Measurements from ENCODE around the gene UNC93B1. TPM values are rescaled to one million over a fixed set of nuclear protein-coding genes. Genes with fewer than 3 reads are reported as not detected.

The UNC93B1 gene
- total RNA-seq, 1 experiment from 2014 or later, result 1.4 TPM

DNA sequence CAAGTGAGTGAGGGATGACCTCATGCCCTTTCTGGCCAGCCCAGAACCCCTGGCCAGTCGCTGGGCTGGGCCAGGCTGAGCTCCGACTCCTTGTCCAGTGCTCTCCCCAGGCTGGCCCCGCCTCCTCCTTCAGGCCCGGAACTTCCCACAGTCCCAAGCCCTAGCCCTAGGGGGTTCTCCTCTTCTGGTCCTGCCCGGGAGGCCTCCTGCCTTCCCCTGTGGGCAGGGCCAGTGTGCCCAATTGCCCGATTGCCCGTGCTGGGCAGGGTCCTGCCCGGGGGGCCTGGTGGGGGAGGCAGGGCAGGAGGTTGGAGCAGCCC is 39.1 kb upstream of the UNC93B1 start:
- ChIA-PET CTCF (no interaction called here), POLR2A (ENCODE audit: low non-redundant PET) (no interaction called here)
- intact Hi-C loops (cut with micrococcal nuclease; ENCODE audit: unreplicated experiment), result no loop called here
- Histone ChIP-seq H3K27ac (ENCODE audit: low read depth, low read length, poor library complexity, severe bottlenecking) (no peak overlapping the region), H3K4me1 (ENCODE audit: insufficient read depth, low read length, poor library complexity, severe bottlenecking) (peaks cover 26% of the 10 kb centered on the region), H3K9me3 (ENCODE audit: low read depth, low read length, poor library complexity, severe bottlenecking) (no peaks in the 10 kb centered on the region), H3K36me3 (ENCODE audit: insufficient read depth, low read length, poor library complexity, severe bottlenecking) (no peaks in the 10 kb centered on the region), H3K4me3 (ENCODE audit: low read depth, low read length, poor library complexity, severe bottlenecking) (no peak overlapping the region), H3K27me3 (replicated peaks; ENCODE audit: insufficient read depth, low read depth, low read length, poor library complexity) (no peaks in the 10 kb centered on the region)
- no peak for TF ChIP-seq EZH2 (IDR thresholded peaks at IDR 0.05; ENCODE audit: borderline replicate concordance, low read depth, low read length, poor library complexity, severe bottlenecking)
- TF ChIP-seq, protein P1, sequence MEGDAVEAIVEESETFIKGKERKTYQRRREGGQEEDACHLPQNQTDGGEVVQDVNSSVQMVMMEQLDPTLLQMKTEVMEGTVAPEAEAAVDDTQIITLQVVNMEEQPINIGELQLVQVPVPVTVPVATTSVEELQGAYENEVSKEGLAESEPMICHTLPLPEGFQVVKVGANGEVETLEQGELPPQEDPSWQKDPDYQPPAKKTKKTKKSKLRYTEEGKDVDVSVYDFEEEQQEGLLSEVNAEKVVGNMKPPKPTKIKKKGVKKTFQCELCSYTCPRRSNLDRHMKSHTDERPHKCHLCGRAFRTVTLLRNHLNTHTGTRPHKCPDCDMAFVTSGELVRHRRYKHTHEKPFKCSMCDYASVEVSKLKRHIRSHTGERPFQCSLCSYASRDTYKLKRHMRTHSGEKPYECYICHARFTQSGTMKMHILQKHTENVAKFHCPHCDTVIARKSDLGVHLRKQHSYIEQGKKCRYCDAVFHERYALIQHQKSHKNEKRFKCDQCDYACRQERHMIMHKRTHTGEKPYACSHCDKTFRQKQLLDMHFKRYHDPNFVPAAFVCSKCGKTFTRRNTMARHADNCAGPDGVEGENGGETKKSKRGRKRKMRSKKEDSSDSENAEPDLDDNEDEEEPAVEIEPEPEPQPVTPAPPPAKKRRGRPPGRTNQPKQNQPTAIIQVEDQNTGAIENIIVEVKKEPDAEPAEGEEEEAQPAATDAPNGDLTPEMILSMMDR (conservative IDR thresholded peaks at IDR 0.05; ENCODE audit: low read depth, low read length), result no peak
- no TSS peak for BruUV-seq (replicated peaks)
- no peak for DNase-seq (ENCODE audit: low spot score)

DNA sequence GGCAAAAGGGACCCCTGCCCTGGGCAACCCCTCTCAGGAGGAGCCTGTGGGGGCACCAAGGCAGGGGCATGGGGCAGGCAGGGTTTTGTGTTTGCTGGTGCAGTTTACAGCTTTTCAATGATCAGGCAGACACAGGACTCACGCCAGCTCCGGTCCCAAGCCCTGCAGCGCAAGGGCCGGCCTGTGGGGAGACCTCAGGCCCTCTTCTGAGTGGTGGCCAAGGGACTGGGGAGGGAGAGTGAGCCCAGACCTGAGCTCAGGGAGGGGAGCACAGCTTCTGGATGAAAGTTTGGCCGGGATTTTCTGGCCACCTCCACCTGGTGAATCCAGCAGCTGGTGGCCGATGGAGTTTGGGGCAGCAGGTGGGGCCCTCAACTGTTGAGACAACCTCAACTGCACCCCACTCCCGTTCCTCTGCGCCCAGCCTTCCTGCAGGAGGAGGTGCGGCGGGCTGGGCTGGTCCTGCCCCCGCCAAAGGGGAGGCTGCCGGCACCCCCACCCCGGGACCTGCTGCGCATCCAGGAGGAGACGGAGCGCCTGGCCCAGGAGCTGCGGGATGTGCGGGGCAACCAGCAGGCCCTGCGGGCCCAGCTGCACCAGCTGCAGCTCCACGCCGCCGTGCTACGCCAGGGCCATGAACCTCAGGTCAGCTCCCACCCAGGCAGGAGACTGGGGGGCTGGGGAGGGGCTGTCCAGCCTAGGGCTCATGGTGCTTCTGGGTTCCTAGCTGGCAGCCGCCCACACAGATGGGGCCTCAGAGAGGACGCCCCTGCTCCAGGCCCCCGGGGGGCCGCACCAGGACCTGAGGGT is 38.5 kb upstream of the UNC93B1 start:
- Histone ChIP-seq H3K4me1 (ENCODE audit: insufficient read depth, low read length, poor library complexity, severe bottlenecking) (peaks cover 26% of the 10 kb centered on the region), H3K4me3 (ENCODE audit: low read depth, low read length, poor library complexity, severe bottlenecking) (no peak overlapping the region), H3K27ac (ENCODE audit: low read depth, low read length, poor library complexity, severe bottlenecking) (no peak overlapping the region), H3K9me3 (ENCODE audit: low read depth, low read length, poor library complexity, severe bottlenecking) (no peaks in the 10 kb centered on the region), H3K27me3 (replicated peaks; ENCODE audit: insufficient read depth, low read depth, low read length, poor library complexity) (no peaks in the 10 kb centered on the region), H3K36me3 (ENCODE audit: insufficient read depth, low read length, poor library complexity, severe bottlenecking) (no peaks in the 10 kb centered on the region)
- intact Hi-C loops (cut with micrococcal nuclease; ENCODE audit: unreplicated experiment), result no loop called here
- ChIA-PET POLR2A (ENCODE audit: low non-redundant PET) (no interaction called here), CTCF (interaction anchor here (0.5 to 0.6 kb wide), 2 partner anchors 167 to 195 kb away, joined by 3 to 7 read pairs; no protein-coding TSS in a partner anchor)
- TF ChIP-seq, protein P1 (conservative IDR thresholded peaks at IDR 0.05; ENCODE audit: low read depth, low read length), result no peak
- no peak for TF ChIP-seq EZH2 (IDR thresholded peaks at IDR 0.05; ENCODE audit: borderline replicate concordance, low read depth, low read length, poor library complexity, severe bottlenecking)
- no peak for DNase-seq (ENCODE audit: low spot score)
- no TSS peak for BruUV-seq (replicated peaks)

DNA sequence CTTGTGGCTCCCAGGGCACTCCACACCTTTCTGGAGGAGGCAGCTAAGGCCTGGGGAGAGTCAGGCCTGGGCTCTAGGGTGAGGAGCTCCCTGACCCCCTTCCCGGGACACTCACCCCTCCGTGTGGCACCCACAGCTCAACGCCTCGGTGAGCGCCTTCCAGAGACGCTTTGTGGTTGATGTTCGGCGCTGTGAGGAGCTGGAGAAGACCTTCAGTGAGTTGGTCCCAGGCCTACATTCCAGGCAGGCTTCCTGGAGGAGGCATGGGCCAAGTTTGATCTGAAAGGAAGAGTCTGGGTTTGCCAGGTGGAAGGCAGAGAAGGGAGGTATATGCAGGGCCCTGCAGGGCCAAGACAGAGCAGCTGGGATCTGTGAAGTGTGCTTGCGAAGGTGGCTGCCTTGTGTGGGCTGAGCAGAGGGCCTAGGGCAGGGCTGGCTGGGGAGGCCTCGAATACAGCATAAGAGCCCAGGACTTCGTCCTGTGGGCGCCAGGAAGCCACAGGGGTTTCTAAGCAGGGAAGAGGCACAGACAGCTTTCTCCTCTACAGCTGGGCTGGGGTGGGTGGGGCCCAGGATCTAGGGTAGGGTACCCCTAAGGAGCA is 37.8 kb upstream of the UNC93B1 start:
- Histone ChIP-seq H3K4me1 (ENCODE audit: insufficient read depth, low read length, poor library complexity, severe bottlenecking) (peaks cover 26% of the 10 kb centered on the region), H3K9me3 (ENCODE audit: low read depth, low read length, poor library complexity, severe bottlenecking) (no peaks in the 10 kb centered on the region), H3K36me3 (ENCODE audit: insufficient read depth, low read length, poor library complexity, severe bottlenecking) (no peaks in the 10 kb centered on the region), H3K4me3 (ENCODE audit: low read depth, low read length, poor library complexity, severe bottlenecking) (no peak overlapping the region), H3K27ac (ENCODE audit: low read depth, low read length, poor library complexity, severe bottlenecking) (no peak overlapping the region), H3K27me3 (replicated peaks; ENCODE audit: insufficient read depth, low read depth, low read length, poor library complexity) (no peaks in the 10 kb centered on the region)
- intact Hi-C loops (cut with micrococcal nuclease; ENCODE audit: unreplicated experiment), result no loop called here
- DNase-seq (ENCODE audit: low spot score), result no peak
- POLR2A ChIA-PET (ENCODE audit: low non-redundant PET), result no interaction called here
- CTCF ChIA-PET, result interaction anchor here (0.6 kb wide), 1 partner anchor 194 kb away, joined by 7 read pairs; no protein-coding TSS in a partner anchor
- no peak for TF ChIP-seq EZH2 (IDR thresholded peaks at IDR 0.05; ENCODE audit: borderline replicate concordance, low read depth, low read length, poor library complexity, severe bottlenecking)
- TF ChIP-seq, protein P1 (conservative IDR thresholded peaks at IDR 0.05; ENCODE audit: low read depth, low read length), result no peak
- BruUV-seq (replicated peaks), result no TSS peak
